Lower leg skin (tissue), 3 donors: ENCODE measurements around the gene TRIM44.

Source experiments
- CTCF ChIP-seq, 3 donors: fragments of 450-650 bp; IDR thresholded peaks; one replicate each; pipeline ENCODE4 v1.5.1; 2016; ENCODE audit warnings: antibody characterized with exemption in 3 of 3, mild to moderate bottlenecking in 3 of 3, moderate library complexity in 2 of 3
- POLR2A ChIP-seq, 2 donors: fragments of 450-650 bp; IDR thresholded peaks; one replicate each; pipeline ENCODE4 v1.6.1; 2016 to 2017; ENCODE audit warnings: antibody characterized with exemption in 2 of 2, mild to moderate bottlenecking in 1 of 2, moderate library complexity in 1 of 2

GRCh38 chr11:35722641-35723040 is 60.1 kb downstream of the TRIM44 start:
- TF ChIP-seq CTCF (IDR thresholded peaks at IDR 0.05) (no peak), POLR2A (IDR thresholded peaks at IDR 0.05) (no peak)
